Hepatocyte (in vitro differentiated cells): ENCODE results near the gene ZNF579. TPM values are rescaled to one million over a fixed set of nuclear protein-coding genes. Genes with fewer than 3 reads are reported as not detected.

ENCODE experiments used
- DNase-seq: peaks from one replicate; pipeline ENCODE4 v3.0.0-alpha.2; 2016; ENCODE audit warnings: low spot score
- H2AFZ ChIP-seq: fragments of 200-600 bp; sonication (generic); 2 replicates; pipeline ENCODE4 v1.6.0; 2016; ENCODE audit warnings: antibody characterized with exemption, mild to moderate bottlenecking
- H3K27ac ChIP-seq: fragments of 200-600 bp; sonication (generic); 2 replicates; pipeline ENCODE4 v1.5.1; 2016; ENCODE audit warnings: mild to moderate bottlenecking
- H3K27me3 ChIP-seq: fragments of 200-600 bp; sonication (generic); 2 replicates; pipeline ENCODE4 v1.6.1; 2016
- H3K36me3 ChIP-seq: fragments of 200-600 bp; sonication (generic); replicated peaks from 2 replicates; pipeline ENCODE4 v1.5.1; 2016; ENCODE audit warnings: low read depth; ENCODE audit not compliant: insufficient read depth
- H3K4me1 ChIP-seq: fragments of 200-600 bp; sonication (generic); 2 replicates; pipeline ENCODE4 v1.5.1; 2016; ENCODE audit warnings: mild to moderate bottlenecking, moderate library complexity; ENCODE audit not compliant: insufficient read depth
- H3K4me2 ChIP-seq: fragments of 200-600 bp; sonication (generic); 2 replicates; pipeline ENCODE4 v1.6.0; 2016
- H3K4me3 ChIP-seq: fragments of 200-600 bp; sonication (generic); 2 replicates; pipeline ENCODE4 v1.5.1; 2016; ENCODE audit warnings: mild to moderate bottlenecking
- H3K79me2 ChIP-seq: fragments of 200-600 bp; sonication (generic); 2 replicates; pipeline ENCODE4 v1.6.0; 2017; ENCODE audit warnings: mild to moderate bottlenecking
- H3K9me2 ChIP-seq: fragments of 200-600 bp; sonication (generic); replicated peaks from 2 replicates; pipeline ENCODE4 v1.6.0; 2017; ENCODE audit warnings: mild to moderate bottlenecking; ENCODE audit not compliant: insufficient read depth
- H3K9me3 ChIP-seq: fragments of 200-600 bp; sonication (generic); 2 replicates; pipeline ENCODE4 v1.5.1; 2016; ENCODE audit warnings: low read depth, mild to moderate bottlenecking
- H4K20me1 ChIP-seq: fragments of 200-600 bp; sonication (generic); 2 replicates; pipeline ENCODE4 v1.6.0; 2016; ENCODE audit warnings: mild to moderate bottlenecking; ENCODE audit not compliant: insufficient read depth, poor library complexity, severe bottlenecking
- CTCF ChIP-seq: fragments of 200-600 bp; sonication (generic); IDR thresholded peaks from 2 replicates; pipeline ENCODE4 v1.5.1; 2016; ENCODE audit warnings: antibody characterized with exemption, mild to moderate bottlenecking; ENCODE audit not compliant: poor library complexity
- EZH2 ChIP-seq: fragments of 200-600 bp; sonication (generic); IDR thresholded peaks from 2 replicates; pipeline ENCODE4 v1.6.1; 2016; ENCODE audit warnings: antibody characterized with exemption, mild to moderate bottlenecking, borderline replicate concordance
- EZH2phosphoT487 ChIP-seq: fragments of 200-600 bp; sonication (generic); IDR thresholded peaks from one replicate; pipeline ENCODE4 v1.6.1; 2018; ENCODE audit warnings: antibody characterized with exemption, mild to moderate bottlenecking, low read depth, moderate library complexity; ENCODE audit not compliant: unreplicated experiment, severe bottlenecking
- WGBS: methylation state at CpG from one replicate; pipeline ENCODE4 v1.1.6; 2016; ENCODE audit warnings: low lambda C conversion rate; ENCODE audit errors: missing lambda C conversion rate; 5-methylcytosine and 5-hydroxymethylcytosine counted together
- polyA plus RNA-seq: library from polyadenylated mRNA; unstranded; fragments of >200 nt; fragmentation: Nextera tagmentation; extraction: Ambion mirVana; gene quantifications from 2 replicates; pipeline ENCODE4 v1.2.1, GENCODE V29; 2016
- total RNA-seq: library from RNA; depleted of rRNA; stranded (reverse); fragments of >200 nt; gene quantifications from 2 replicates; pipeline ENCODE4 v1.2.3, GENCODE V29; 2014

The ZNF579 gene
- total and polyA plus RNA-seq, 2 experiments from 2014 or later: 5.1 to 14.8 TPM

- WGBS: 0% methylated on average over 16 of the region's 43 CpGs
- H4K20me1 ChIP-seq: peaks cover 6% of the 10 kb centered on the region
- H3K4me2 ChIP-seq: peak overlapping the region; percentile 86
- TF ChIP-seq CTCF (no peak), EZH2phosphoT487 (no peak), EZH2 (no peak)
- no peaks in the 10 kb centered on the region for H3K9me2 ChIP-seq
- no peak overlapping the region for H3K4me3 ChIP-seq
- H3K9me3 ChIP-seq: no peaks in the 10 kb centered on the region
- H3K79me2 ChIP-seq: peaks cover 46% of the 10 kb centered on the region
- H3K36me3 ChIP-seq: no peaks in the 10 kb centered on the region
- H3K27me3 ChIP-seq: no peaks in the 10 kb centered on the region
- H2AFZ ChIP-seq: no peak overlapping the region
- H3K4me1 ChIP-seq: peaks cover 19% of the 10 kb centered on the region
- peak; percentile 99 for DNase-seq
- H3K27ac ChIP-seq: peak overlapping the region; percentile 95
These were observed 24.6 kb upstream of the ZNF579 start for GRCh38 chr19:55605207-55605636.

GRCh38 chr19:55603581-55604292, 23.1 kb upstream of the ZNF579 start:
- H4K20me1 ChIP-seq: peaks cover 3% of the 10 kb centered on the region
- H3K4me3 ChIP-seq: no peak overlapping the region
- peaks cover 31% of the 10 kb centered on the region for H3K79me2 ChIP-seq
- WGBS: 86% methylated on average over 17 of the region's 22 CpGs
- TF ChIP-seq EZH2: no peak
- H2AFZ ChIP-seq: peak overlapping the region; percentile 29
- no peaks in the 10 kb centered on the region for H3K27me3 ChIP-seq
- no peaks in the 10 kb centered on the region for H3K9me3 ChIP-seq
- peaks cover 19% of the 10 kb centered on the region for H3K4me1 ChIP-seq
- H3K4me2 ChIP-seq: peak overlapping the region; percentile 78
- H3K36me3 ChIP-seq: no peaks in the 10 kb centered on the region
- no peaks in the 10 kb centered on the region for H3K9me2 ChIP-seq
- H3K27ac ChIP-seq: peak overlapping the region; percentile 95
- no peak for DNase-seq

GRCh38 chr19:55603115-55603514, 22.5 kb upstream of the ZNF579 start:
- TF ChIP-seq CTCF (no peak), EZH2 (no peak), EZH2phosphoT487 (no peak)

GRCh38 chr19:55602104-55603001, 21.7 kb upstream of the ZNF579 start:
- Histone ChIP-seq H3K27ac (no peak overlapping the region), H3K79me2 (peaks cover 19% of the 10 kb centered on the region), H3K4me3 (no peak overlapping the region), H3K4me2 (no peak overlapping the region), H3K9me3 (no peaks in the 10 kb centered on the region), H3K36me3 (no peaks in the 10 kb centered on the region), H3K4me1 (peaks cover 19% of the 10 kb centered on the region), H3K9me2 (no peaks in the 10 kb centered on the region), H2AFZ (no peak overlapping the region), H4K20me1 (no peaks in the 10 kb centered on the region), H3K27me3 (no peaks in the 10 kb centered on the region)
- no peak for TF ChIP-seq CTCF
- TF ChIP-seq EZH2phosphoT487: no peak
- TF ChIP-seq EZH2: no peak
- no peak for DNase-seq
- 98% methylated on average over 57 of the region's 60 CpGs for WGBS

More at GRCh38 chr19:55603115-55603514, 22.5 kb upstream of the ZNF579 start:
- Histone ChIP-seq H3K4me1 (peaks cover 19% of the 10 kb centered on the region), H3K4me3 (no peak overlapping the region), H3K4me2 (no peak overlapping the region), H3K27ac (no peak overlapping the region), H3K79me2 (peaks cover 27% of the 10 kb centered on the region), H4K20me1 (peaks cover 3% of the 10 kb centered on the region), H2AFZ (no peak overlapping the region), H3K9me2 (no peaks in the 10 kb centered on the region), H3K27me3 (no peaks in the 10 kb centered on the region), H3K9me3 (no peaks in the 10 kb centered on the region), H3K36me3 (no peaks in the 10 kb centered on the region)
- no peak for DNase-seq
- WGBS: 94% methylated on average over 20 of the region's 21 CpGs
